Measurements from ENCODE around the gene KATNBL1. TPM values are rescaled to one million over a fixed set of nuclear protein-coding genes. Genes with fewer than 3 reads are reported as not detected.

Gene KATNBL1
- total RNA-seq, 2 donors from 2014 or later, result 40.1 to 54.8 TPM

Other genes with a start within 250 kb of the KATNBL1 start
- gene CHRM5, start 241.6 kb downstream of the KATNBL1 start, total RNA-seq, result under 1 TPM in 1 of 2 donors, not detected in 1; 0.09 TPM
- gene AVEN, start 170.9 kb downstream of the KATNBL1 start, total RNA-seq, result 10 to 100 TPM; 20.5 to 30.9 TPM
- 10 to 100 TPM; 57.1 to 62.6 TPM for gene EMC7, start 108.2 kb downstream of the KATNBL1 start, total RNA-seq
- gene PGBD4, start 108.0 kb downstream of the KATNBL1 start, total RNA-seq, result 1 to 10 TPM; 1.2 to 1.4 TPM
- gene EMC4, start 14.9 kb upstream of the KATNBL1 start, total RNA-seq, result 10 to 100 TPM; 70.6 to 72.8 TPM
- 10 to 100 TPM; 17.9 to 24.1 TPM for gene SLC12A6, start 127.7 kb upstream of the KATNBL1 start, total RNA-seq
- gene NOP10, start 133.0 kb upstream of the KATNBL1 start, total RNA-seq, result 100 to 1,000 TPM in 1 of 2 donors, 10 to 100 TPM in 1; 91.5 to 113 TPM
- not detected for gene NUTM1, start 133.2 kb upstream of the KATNBL1 start, total RNA-seq
- gene LPCAT4, start 157.1 kb upstream of the KATNBL1 start, total RNA-seq, result 10 to 100 TPM; 26.7 to 35.4 TPM
- 10 to 100 TPM; 18.2 to 43.5 TPM for gene GOLGA8A, start 227.7 kb upstream of the KATNBL1 start, total RNA-seq

All from posterior vena cava (tissue), 2 donors.